Measurements from ENCODE around the gene CCL23. TPM values are rescaled to one million over a fixed set of nuclear protein-coding genes. Genes with fewer than 3 reads are reported as not detected.

CCL23 gene
- total RNA-seq, 1 experiment from 2014 or later = not detected

- no TSS peak for BruUV-seq (replicated peaks)
- H3K4me1 Mint-ChIP-seq (ENCODE audit: insufficient read depth, unreplicated experiment) = no peaks in the 10 kb centered on the region
- H3K4me3 Mint-ChIP-seq (ENCODE audit: unreplicated experiment) = no peak overlapping the region
- no peak for TF ChIP-seq CTCF (IDR thresholded peaks at IDR 0.05; ENCODE audit: unreplicated experiment)
- POLR2A ChIA-PET = no interaction called here
- H3K36me3 Mint-ChIP-seq (ENCODE audit: insufficient read depth, unreplicated experiment) = no peaks in the 10 kb centered on the region
- no peaks in the 10 kb centered on the region for H3K9me3 Mint-ChIP-seq (ENCODE audit: unreplicated experiment)
- CTCF ChIA-PET = interaction anchor here (1.0 to 2.6 kb wide), 4 partner anchors 12 to 167 kb away, joined by 3 to 9 read pairs (median 5); no protein-coding TSS in a partner anchor
- H3K27ac Mint-ChIP-seq (ENCODE audit: low read depth, unreplicated experiment) = no peak overlapping the region
- no peaks in the 10 kb centered on the region for H3K27me3 Mint-ChIP-seq (ENCODE audit: insufficient read depth, unreplicated experiment)
- no peak for DNase-seq (ENCODE audit: unreplicated experiment)
- intact Hi-C loops (cut with micrococcal nuclease) = no loop called here
These were observed 35.9 kb downstream of the CCL23 start for GRCh38 chr17:35981908-35982330.

GRCh38 chr17:35981246-35981645 is 36.5 kb downstream of the CCL23 start, which contains the start of gene CCL16:
CCL16 (minus strand) TSS chr17:35981497; CDS start chr17:35981420, 77 bp downstream.
- no peak for DNase-seq (ENCODE audit: unreplicated experiment)
- H3K36me3 Mint-ChIP-seq (ENCODE audit: insufficient read depth, unreplicated experiment) = no peaks in the 10 kb centered on the region
- no peak for TF ChIP-seq CTCF (IDR thresholded peaks at IDR 0.05; ENCODE audit: unreplicated experiment)
- no peak within 1 kb of the TSS for H3K4me3 Mint-ChIP-seq (ENCODE audit: unreplicated experiment)
- BruUV-seq (replicated peaks) = no TSS peak
- intact Hi-C loops (cut with micrococcal nuclease) = no loop called here
- no peaks in the 10 kb centered on the region for H3K4me1 Mint-ChIP-seq (ENCODE audit: insufficient read depth, unreplicated experiment)
- ChIA-PET POLR2A (no interaction called here), CTCF (interaction anchor here (1.0 to 2.1 kb wide), 3 partner anchors 12 to 166 kb away, joined by 3 to 7 read pairs (median 3); no protein-coding TSS in a partner anchor)
- no peaks in the 10 kb centered on the region for H3K27me3 Mint-ChIP-seq (ENCODE audit: insufficient read depth, unreplicated experiment)
- no peak within 1 kb of the TSS for H3K27ac Mint-ChIP-seq (ENCODE audit: low read depth, unreplicated experiment)
- H3K9me3 Mint-ChIP-seq (ENCODE audit: unreplicated experiment) = no peaks in the 10 kb centered on the region

GRCh38 chr17:35978346-35978745 is 39.4 kb downstream of the CCL23 start:
- intact Hi-C loops (cut with micrococcal nuclease) = no loop called here

GRCh38 chr17:35977509-35977908 is 40.3 kb downstream of the CCL23 start:
- Mint-ChIP-seq H3K27me3 (ENCODE audit: insufficient read depth, unreplicated experiment) (no peaks in the 10 kb centered on the region), H3K4me1 (ENCODE audit: insufficient read depth, unreplicated experiment) (peaks cover 7% of the 10 kb centered on the region), H3K9me3 (ENCODE audit: unreplicated experiment) (no peaks in the 10 kb centered on the region), H3K36me3 (ENCODE audit: insufficient read depth, unreplicated experiment) (no peaks in the 10 kb centered on the region), H3K27ac (ENCODE audit: low read depth, unreplicated experiment) (no peak overlapping the region), H3K4me3 (ENCODE audit: unreplicated experiment) (no peak overlapping the region)
- intact Hi-C loops (cut with micrococcal nuclease) = no loop called here
- ChIA-PET CTCF (interaction anchor here (0.6 to 5.3 kb wide), 5 partner anchors 8 to 950 kb away, joined by 3 to 99 read pairs (median 4); no protein-coding TSS in a partner anchor), POLR2A (interaction anchor here (1.1 kb wide), 1 partner anchor 9 kb away, joined by 3 read pairs; the partner anchor contains the start of gene CCL14)
- no peak for DNase-seq (ENCODE audit: unreplicated experiment)
- no peak for TF ChIP-seq CTCF (IDR thresholded peaks at IDR 0.05; ENCODE audit: unreplicated experiment)
- no TSS peak for BruUV-seq (replicated peaks)

More at GRCh38 chr17:35978346-35978745, 39.4 kb downstream of the CCL23 start:
- TF ChIP-seq CTCF (IDR thresholded peaks at IDR 0.05; ENCODE audit: unreplicated experiment) = no peak
- BruUV-seq (replicated peaks) = no TSS peak
- H3K36me3 Mint-ChIP-seq (ENCODE audit: insufficient read depth, unreplicated experiment) = no peaks in the 10 kb centered on the region
- DNase-seq (ENCODE audit: unreplicated experiment) = no peak
- ChIA-PET POLR2A (interaction anchor here (1.1 kb wide), 1 partner anchor 8 kb away, joined by 3 read pairs; the partner anchor contains the start of gene CCL14), CTCF (interaction anchor here (0.7 to 5.3 kb wide), 6 partner anchors 8 to 505 kb away, joined by 3 to 99 read pairs (median 5); no protein-coding TSS in a partner anchor)
- H3K27ac Mint-ChIP-seq (ENCODE audit: low read depth, unreplicated experiment) = no peak overlapping the region
- H3K27me3 Mint-ChIP-seq (ENCODE audit: insufficient read depth, unreplicated experiment) = no peaks in the 10 kb centered on the region
- H3K9me3 Mint-ChIP-seq (ENCODE audit: unreplicated experiment) = no peaks in the 10 kb centered on the region
- peaks cover 7% of the 10 kb centered on the region for H3K4me1 Mint-ChIP-seq (ENCODE audit: insufficient read depth, unreplicated experiment)
- H3K4me3 Mint-ChIP-seq (ENCODE audit: unreplicated experiment) = no peak overlapping the region

Data from MCF 10A (cell line).